Measurements from ENCODE around the gene BIRC7. TPM values are rescaled to one million over a fixed set of nuclear protein-coding genes. Genes with fewer than 3 reads are reported as not detected.
A peak's percentile ranks its signal among the peaks of the same experiment; 100 is the strongest.

Gene BIRC7
- not detected in 2 replicates for total RNA-seq
- long read RNA-seq, result 0 reads

GRCh38 chr20:63235399-63235983 is at the start of gene BIRC7:
TSS of gene BIRC7 (plus strand) at chr20:63235905. CDS start at chr20:63236097, 192 bp downstream.
- no peaks in the 10 kb centered on the region for H3K9me3 Mint-ChIP-seq (ENCODE audit: low read depth)
- H3K27ac Mint-ChIP-seq, result no peak within 1 kb of the TSS

GRCh38 chr20:63186084-63186483 is 49.6 kb upstream of the BIRC7 start:
- H3K36me3 Mint-ChIP-seq (ENCODE audit: insufficient read depth), result no peaks in the 10 kb centered on the region
- peaks cover 20% of the 10 kb centered on the region for H3K27me3 Mint-ChIP-seq
- H3K9me3 Mint-ChIP-seq (ENCODE audit: low read depth), result no peaks in the 10 kb centered on the region
- TF ChIP-seq CTCF (IDR thresholded peaks at IDR 0.05; ENCODE audit: unreplicated experiment), result no peak
- H3K4me3 Mint-ChIP-seq (ENCODE audit: low read depth), result no peak overlapping the region
- no peak for DNase-seq (ENCODE audit: low spot score, unreplicated experiment)
- H3K27ac Mint-ChIP-seq, result no peak overlapping the region
- no peaks in the 10 kb centered on the region for H3K4me1 Mint-ChIP-seq (ENCODE audit: low read depth)

More at GRCh38 chr20:63235399-63235983, at the start of gene BIRC7:
- no peak for TF ChIP-seq CTCF (IDR thresholded peaks at IDR 0.05; ENCODE audit: unreplicated experiment)
- Mint-ChIP-seq H3K27me3 (peaks cover 20% of the 10 kb centered on the region), H3K4me3 (ENCODE audit: low read depth) (no peak within 1 kb of the TSS), H3K36me3 (ENCODE audit: insufficient read depth) (no peaks in the 10 kb centered on the region), H3K4me1 (ENCODE audit: low read depth) (peaks cover 3% of the 10 kb centered on the region)
- DNase-seq (ENCODE audit: low spot score, unreplicated experiment), result no peak

GRCh38 chr20:63186528-63187316 is 49.0 kb upstream of the BIRC7 start:
- Mint-ChIP-seq H3K27ac (no peak overlapping the region), H3K9me3 (ENCODE audit: low read depth) (no peaks in the 10 kb centered on the region), H3K27me3 (peaks cover 13% of the 10 kb centered on the region), H3K4me3 (ENCODE audit: low read depth) (no peak overlapping the region), H3K4me1 (ENCODE audit: low read depth) (no peaks in the 10 kb centered on the region), H3K36me3 (ENCODE audit: insufficient read depth) (no peaks in the 10 kb centered on the region)
- no peak for DNase-seq (ENCODE audit: low spot score, unreplicated experiment)
- TF ChIP-seq CTCF (IDR thresholded peaks at IDR 0.05; ENCODE audit: unreplicated experiment), result no peak

GRCh38 chr20:63187338-63188158 is 48.2 kb upstream of the BIRC7 start:
- Mint-ChIP-seq H3K4me1 (ENCODE audit: low read depth) (no peaks in the 10 kb centered on the region), H3K27ac (peak overlapping the region; percentile 41)

More at GRCh38 chr20:63187338-63188158, 48.2 kb upstream of the BIRC7 start:
- H3K36me3 Mint-ChIP-seq (ENCODE audit: insufficient read depth), result no peaks in the 10 kb centered on the region
- no peak for TF ChIP-seq CTCF (IDR thresholded peaks at IDR 0.05; ENCODE audit: unreplicated experiment)
- DNase-seq (ENCODE audit: low spot score, unreplicated experiment), result no peak
- peaks cover 9% of the 10 kb centered on the region for H3K27me3 Mint-ChIP-seq
- H3K4me3 Mint-ChIP-seq (ENCODE audit: low read depth), result no peak overlapping the region
- no peaks in the 10 kb centered on the region for H3K9me3 Mint-ChIP-seq (ENCODE audit: low read depth)
